WERI-Rb-1 (cell line): Measurements from ENCODE around the gene IFT81.
A peak's percentile ranks its signal among the peaks of the same experiment; 100 is the strongest.

Source experiments
- DNase-seq: peaks from one replicate; pipeline ENCODE4 v3.0.0-alpha.2; 2020
- H3K27ac ChIP-seq: fragments of 250-450 bp; sonication (Bioruptor Pico); 2 replicates; pipeline ENCODE4 v1.5.1; 2020; ENCODE audit warnings: mild to moderate bottlenecking, moderate library complexity
- H3K27me3 ChIP-seq: fragments of 250-450 bp; sonication (Bioruptor Pico); 2 replicates; pipeline ENCODE4 v1.5.1; 2021; ENCODE audit warnings: mild to moderate bottlenecking, low read depth, moderate library complexity; ENCODE audit not compliant: insufficient read depth, severe bottlenecking
- H3K36me3 ChIP-seq: fragments of 250-450 bp; sonication (Bioruptor Pico); 2 replicates; pipeline ENCODE4 v1.5.1; 2020; ENCODE audit warnings: mild to moderate bottlenecking, moderate library complexity
- H3K4me3 ChIP-seq: 2 replicates; pipeline ENCODE4 v1.5.1; 2011; ENCODE audit warnings: low read depth, mild to moderate bottlenecking, control low read depth, low read length
- H3K9me3 ChIP-seq: fragments of 250-450 bp; sonication (Bioruptor Pico); 2 replicates; pipeline ENCODE4 v1.5.1; 2021; ENCODE audit warnings: mild to moderate bottlenecking, moderate library complexity; ENCODE audit not compliant: severe bottlenecking
- TF ChIP-seq, protein P1 (sequence below): IDR thresholded peaks from 2 replicates; pipeline ENCODE4 v1.5.1; 2011; ENCODE audit warnings: low read depth, mild to moderate bottlenecking, control low read depth, inconsistent platforms, low read length

Gene IFT81

DNA sequence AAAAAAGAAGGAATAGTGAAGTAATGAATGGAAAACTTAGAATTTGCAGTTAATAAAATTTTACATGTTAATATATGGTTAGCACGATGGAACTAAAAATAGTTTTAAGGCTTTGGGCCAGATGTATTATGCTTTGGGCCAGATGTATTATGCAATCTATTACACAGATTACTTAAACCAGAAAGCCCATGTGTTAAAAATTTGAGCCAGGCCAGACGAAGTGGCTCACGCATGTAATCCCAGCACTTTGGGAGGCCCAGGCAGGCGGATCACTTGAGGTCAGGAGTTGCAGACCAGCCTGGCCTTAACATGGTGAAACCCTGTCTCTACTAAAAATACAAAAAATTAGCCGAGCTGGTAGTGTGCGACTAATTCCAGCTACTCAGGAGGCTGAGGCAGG is 17.2 kb downstream of the IFT81 start:
- peaks cover 44% of the 10 kb centered on the region for H3K36me3 ChIP-seq
- TF ChIP-seq, protein P1, sequence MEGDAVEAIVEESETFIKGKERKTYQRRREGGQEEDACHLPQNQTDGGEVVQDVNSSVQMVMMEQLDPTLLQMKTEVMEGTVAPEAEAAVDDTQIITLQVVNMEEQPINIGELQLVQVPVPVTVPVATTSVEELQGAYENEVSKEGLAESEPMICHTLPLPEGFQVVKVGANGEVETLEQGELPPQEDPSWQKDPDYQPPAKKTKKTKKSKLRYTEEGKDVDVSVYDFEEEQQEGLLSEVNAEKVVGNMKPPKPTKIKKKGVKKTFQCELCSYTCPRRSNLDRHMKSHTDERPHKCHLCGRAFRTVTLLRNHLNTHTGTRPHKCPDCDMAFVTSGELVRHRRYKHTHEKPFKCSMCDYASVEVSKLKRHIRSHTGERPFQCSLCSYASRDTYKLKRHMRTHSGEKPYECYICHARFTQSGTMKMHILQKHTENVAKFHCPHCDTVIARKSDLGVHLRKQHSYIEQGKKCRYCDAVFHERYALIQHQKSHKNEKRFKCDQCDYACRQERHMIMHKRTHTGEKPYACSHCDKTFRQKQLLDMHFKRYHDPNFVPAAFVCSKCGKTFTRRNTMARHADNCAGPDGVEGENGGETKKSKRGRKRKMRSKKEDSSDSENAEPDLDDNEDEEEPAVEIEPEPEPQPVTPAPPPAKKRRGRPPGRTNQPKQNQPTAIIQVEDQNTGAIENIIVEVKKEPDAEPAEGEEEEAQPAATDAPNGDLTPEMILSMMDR = no peak
- no peaks in the 10 kb centered on the region for H3K9me3 ChIP-seq
- H3K4me3 ChIP-seq = no peak overlapping the region
- DNase-seq = peak; percentile 25
- no peaks in the 10 kb centered on the region for H3K27me3 ChIP-seq
- H3K27ac ChIP-seq = no peak overlapping the region; the same call in 1 of the 2 replicates

DNA sequence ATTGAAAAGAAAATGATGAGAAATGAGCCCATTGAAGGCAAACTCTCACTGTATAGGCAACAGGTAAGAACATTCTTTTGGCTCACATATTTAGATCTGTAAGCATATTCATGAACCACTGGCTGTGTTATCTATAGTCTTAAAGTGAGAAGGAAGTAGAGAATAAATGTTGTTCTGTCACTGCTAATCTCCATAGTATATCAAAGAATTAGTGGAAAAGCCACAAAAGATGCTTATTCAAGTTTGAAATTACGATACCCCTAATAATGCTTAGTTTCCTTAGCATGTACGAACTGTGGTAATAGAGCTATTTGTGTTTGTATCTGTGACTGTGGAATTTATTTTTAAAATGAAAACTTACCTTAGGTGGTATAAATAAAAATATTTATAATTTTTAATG is 22.8 kb downstream of the IFT81 start:
- DNase-seq = no peak
- TF ChIP-seq, protein P1 = no peak
- H3K27ac ChIP-seq = no peak overlapping the region
- peaks cover 39% of the 10 kb centered on the region for H3K36me3 ChIP-seq
- H3K4me3 ChIP-seq = no peak overlapping the region
- H3K9me3 ChIP-seq = no peaks in the 10 kb centered on the region
- H3K27me3 ChIP-seq = no peaks in the 10 kb centered on the region

GRCh38 chr12:110149086-110149660 is 25.0 kb downstream of the IFT81 start:
- H3K27ac ChIP-seq = no peak overlapping the region
- H3K27me3 ChIP-seq = no peaks in the 10 kb centered on the region
- no peaks in the 10 kb centered on the region for H3K9me3 ChIP-seq
- peaks cover 38% of the 10 kb centered on the region for H3K36me3 ChIP-seq
- TF ChIP-seq, protein P1 = no peak
- no peak for DNase-seq
- no peak overlapping the region for H3K4me3 ChIP-seq

- Histone ChIP-seq H3K27me3 (no peaks in the 10 kb centered on the region), H3K27ac (no peak overlapping the region), H3K4me3 (no peak overlapping the region), H3K9me3 (peaks cover 8% of the 10 kb centered on the region), H3K36me3 (peaks cover 42% of the 10 kb centered on the region)
- TF ChIP-seq, protein P1 = no peak
- DNase-seq = no peak
Observed at GRCh38 chr12:110156766-110157165, 32.6 kb downstream of the IFT81 start.

DNA sequence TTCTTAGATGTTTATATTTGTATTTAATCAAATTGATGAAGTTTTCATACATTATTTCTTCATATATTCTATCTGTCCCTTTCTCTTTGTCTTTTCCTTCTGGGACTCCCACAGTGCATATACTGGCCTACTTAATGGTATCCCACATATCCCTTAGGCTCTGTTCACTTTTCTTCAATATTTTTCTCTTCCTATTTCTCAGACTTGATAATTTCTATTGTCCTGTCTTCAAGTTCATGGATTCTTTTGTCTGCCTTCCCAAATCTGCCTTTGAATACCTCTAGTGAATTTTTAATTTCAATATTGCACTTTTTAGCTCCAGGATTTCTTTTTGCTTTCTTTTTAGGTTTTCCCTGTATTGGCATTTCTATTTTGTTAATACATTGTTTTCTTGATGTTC is 33.4 kb downstream of the IFT81 start:
- Histone ChIP-seq H3K27ac (no peak overlapping the region), H3K36me3 (peaks cover 40% of the 10 kb centered on the region), H3K4me3 (no peak overlapping the region), H3K9me3 (peaks cover 8% of the 10 kb centered on the region), H3K27me3 (no peaks in the 10 kb centered on the region)
- TF ChIP-seq, protein P1 = no peak
- DNase-seq = no peak

- no peaks in the 10 kb centered on the region for H3K27me3 ChIP-seq
- TF ChIP-seq, protein P1 = no peak
- H3K4me3 ChIP-seq = no peak overlapping the region
- H3K9me3 ChIP-seq = peaks cover 8% of the 10 kb centered on the region
- no peak overlapping the region for H3K27ac ChIP-seq
- no peak for DNase-seq
- peaks cover 40% of the 10 kb centered on the region for H3K36me3 ChIP-seq
Observed at GRCh38 chr12:110159671-110160245, 35.6 kb downstream of the IFT81 start.
